Measurements from ENCODE around the gene SPTLC2.
"Not testable (repeated sequence)": the region's sequence is repeated elsewhere in the genome, so short reads cannot be mapped to it uniquely, and the experiment has no call there.

The SPTLC2 gene

DNA sequence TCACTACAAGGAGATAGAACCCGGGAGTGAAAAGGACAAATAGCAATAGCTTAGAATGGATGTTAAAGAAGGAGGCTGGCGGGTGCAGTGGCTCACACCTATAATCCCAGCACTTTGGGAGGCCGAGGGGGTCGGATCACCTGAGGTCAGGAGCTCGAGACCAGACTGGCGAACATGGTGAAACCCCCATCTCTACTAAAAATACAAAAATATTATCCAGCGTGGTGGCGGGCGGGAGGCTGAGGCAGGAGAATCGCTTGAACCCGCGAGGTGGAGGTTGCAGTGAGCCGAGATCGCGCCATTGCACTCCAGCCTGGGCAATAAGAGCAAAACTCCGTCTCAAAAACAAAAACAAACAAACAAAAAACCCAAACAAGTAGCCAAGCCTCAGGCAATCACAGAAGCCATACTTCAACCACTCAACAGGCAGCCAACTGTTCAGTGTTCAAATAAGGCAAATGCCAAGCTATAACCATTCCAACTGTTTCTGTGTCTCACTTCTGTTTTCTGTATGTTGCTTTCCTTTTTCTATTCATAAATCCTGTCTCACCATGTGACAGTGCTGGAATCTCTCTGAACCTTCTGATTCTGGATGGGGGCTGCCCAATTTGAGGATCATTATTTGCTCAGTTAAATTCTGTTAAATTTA is 3.9 kb upstream of the SPTLC2 start:
- no peak for DNase-seq

DNA sequence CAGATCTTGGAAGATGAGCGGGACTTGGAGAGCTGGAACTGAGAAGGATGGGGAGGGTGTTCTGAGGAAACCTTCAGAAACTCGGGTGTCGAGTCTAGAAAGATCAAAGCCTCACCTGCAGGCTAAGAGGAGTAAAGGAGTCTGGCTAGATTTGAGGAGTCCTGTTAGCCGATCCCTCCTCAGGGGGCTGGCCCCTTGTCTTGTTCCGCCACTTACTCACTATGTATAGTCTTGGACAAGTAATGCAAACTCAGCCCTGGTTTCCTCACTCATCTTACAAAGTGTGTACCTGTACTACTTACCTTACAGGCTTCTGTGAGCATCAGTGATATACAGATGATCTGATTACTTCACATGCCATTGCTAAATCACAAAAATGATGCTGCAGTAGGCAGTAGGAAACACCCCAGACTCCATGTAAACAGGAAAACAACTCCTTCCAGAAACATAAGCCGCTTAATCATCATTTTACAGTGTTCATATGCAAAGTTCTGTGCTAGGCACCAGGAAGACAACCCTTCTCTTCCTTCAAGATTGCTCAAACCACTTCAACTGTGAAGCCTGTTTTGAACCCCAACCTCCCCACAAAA is 2.0 kb upstream of the SPTLC2 start:
- no peak for DNase-seq

DNA sequence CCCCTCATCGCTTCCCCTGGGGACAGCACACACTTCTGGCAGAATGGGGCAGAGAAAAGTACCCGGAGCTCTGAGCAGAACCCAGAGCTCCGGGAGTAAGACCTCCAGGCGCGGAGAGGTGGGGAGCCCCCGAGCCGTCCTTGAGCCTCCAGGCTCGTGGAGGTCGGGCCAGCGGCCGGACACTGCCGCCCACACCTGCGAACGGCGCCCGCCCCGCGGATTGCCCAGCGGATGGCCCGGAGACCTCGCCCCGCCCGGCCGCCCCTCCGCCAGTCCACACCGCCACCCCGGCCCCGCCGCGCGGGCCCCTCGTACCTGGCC is 344 bp downstream of the SPTLC2 start:
- no peak for DNase-seq

DNA sequence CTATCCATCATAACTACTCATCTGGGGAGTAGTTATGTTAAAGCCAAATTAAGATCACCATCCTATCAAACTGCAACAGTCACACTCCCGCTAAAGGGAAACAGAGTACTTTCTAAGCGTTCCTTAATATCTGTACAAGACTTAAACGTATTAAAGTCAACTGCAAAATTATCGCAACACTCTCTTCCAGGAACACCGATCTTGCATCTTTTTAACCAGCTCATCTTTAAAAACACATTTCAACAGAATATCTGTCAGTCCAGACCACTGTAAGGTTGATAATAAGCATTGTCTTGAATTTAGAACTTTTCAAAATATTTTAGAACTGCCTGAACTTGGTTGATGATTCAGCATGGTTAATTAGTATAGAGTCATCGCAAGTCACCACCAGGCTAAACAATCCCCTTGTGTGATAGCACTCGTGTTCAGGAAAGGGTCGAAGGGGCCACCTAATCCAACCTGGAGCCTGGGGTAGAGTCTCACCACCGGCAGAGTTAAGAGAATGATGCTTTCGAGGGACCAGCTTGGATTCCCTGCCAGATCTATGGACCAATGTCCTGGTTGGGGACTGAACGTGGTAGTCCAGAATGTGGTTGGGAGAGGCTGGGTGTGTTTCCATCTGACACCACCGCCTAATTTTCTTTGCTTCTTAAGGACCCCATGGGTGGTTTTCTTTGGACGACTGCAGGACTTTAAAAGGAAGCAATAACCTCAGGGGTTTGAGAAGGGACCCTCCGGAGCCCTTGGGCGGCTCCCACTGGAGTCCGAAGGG is 890 bp downstream of the SPTLC2 start:
- peak; percentile 46 for DNase-seq

DNA sequence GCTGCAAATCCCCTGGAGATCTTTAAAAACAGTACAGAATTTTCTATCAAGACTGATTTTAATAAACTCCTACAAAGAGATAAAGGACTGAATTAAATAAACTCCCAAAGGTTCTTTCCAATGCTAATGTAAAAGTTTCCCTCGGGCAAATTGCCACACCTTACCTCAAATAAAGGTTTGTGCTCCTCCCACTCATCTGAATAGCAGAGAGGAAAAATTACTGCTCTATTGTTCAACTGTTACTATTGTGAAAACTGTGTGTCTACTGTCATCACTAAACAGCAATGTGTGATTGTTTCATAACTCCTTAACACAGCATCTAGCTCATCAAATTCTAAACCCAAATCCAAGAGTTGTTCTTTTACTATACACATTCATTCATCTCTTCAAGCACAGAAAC is 3.2 kb downstream of the SPTLC2 start:
- no peak for DNase-seq

DNA sequence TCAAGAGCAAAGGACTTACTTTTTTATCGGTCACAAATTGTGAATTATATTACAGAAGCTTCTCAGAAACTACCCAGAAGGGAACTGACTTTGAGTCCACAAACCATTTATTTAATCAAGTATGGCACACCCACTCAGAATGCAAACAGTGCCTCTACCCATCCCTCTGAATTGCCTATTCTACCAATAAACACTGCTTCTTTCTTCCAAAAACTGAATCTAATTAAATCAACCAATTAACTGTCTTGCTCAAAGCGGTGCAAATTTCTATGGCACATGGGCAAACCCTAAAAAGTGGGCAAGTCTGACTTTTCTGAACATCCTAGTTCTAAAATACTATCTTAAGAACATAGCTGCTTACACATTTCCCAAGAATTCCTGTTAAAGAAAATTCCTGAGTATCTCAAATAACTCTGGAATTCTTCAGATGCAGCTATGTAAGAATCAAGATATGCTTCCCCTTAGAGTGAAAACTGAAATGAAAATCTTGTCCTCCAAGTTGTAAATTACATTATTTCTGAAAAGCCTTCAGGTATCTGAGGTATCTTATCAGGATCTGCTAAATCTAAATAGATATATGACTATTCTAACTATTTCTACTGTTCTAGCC is 4.3 kb downstream of the SPTLC2 start:
- DNase-seq = peak; percentile 78

DNA sequence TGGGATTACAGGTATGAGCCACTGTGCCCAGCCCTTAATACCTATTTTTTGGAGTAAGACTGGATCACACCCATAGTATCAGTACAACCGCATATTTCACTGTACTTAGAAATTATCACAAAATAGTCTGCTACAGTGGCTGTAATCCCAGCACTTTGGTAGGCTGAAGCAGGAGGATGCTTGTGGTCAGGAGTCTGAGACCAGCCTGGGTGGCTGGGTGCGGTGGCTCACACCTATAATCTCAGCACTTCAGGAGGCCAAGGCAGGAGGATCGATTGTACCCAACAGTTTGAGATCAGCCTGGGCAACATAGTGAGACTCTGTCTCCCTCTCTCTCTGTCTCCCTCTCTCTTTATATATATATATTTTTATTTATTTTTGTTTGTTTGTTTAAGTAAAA is 5.9 kb downstream of the SPTLC2 start:
- DNase-seq = no peak

DNA sequence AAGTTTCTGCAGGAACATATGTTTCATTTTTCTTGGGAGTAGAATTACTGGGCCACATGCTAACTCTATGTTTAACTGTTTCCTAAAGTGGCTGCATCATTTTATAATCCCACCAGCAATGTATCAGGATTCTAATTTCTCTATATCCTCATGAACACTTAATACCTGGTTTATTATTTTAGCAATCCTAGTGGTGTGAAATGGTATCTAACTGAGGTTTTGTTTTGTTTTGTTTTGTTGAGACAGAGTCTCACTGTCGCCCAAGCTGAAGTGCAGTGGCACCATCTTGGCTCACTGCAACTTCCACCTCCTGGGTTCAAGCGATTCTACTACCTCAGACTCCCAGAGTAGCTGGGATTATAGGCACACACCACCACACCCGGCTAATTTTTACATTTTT is 6.5 kb downstream of the SPTLC2 start:
- no peak for DNase-seq

DNA sequence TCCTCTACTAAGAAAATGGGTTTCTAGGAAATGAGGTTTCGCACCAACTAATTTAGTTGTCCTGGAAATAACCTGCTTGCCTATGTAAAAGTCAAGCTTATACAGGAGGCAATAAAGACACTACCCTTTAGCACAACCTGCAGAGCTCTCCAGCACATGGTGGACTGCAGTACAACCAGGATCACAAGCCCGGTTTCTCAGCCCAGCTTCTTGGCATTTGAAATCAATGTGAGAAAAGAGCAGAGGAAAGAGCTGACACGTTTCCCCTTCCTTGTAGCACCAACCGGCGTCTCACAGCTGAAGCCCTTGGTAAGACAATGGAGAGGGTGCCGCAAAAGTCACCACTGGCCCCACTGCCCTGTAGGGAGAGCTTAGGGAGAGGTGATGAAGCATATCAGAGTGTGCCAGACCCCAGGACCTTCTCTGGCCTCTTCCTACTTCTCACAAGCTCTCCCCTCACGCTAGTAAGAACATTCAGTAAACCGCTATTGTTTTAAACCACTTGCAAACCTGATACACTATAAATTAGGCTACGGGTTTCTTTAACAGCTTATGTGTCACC is 8.6 kb downstream of the SPTLC2 start:
- no peak for DNase-seq

DNA sequence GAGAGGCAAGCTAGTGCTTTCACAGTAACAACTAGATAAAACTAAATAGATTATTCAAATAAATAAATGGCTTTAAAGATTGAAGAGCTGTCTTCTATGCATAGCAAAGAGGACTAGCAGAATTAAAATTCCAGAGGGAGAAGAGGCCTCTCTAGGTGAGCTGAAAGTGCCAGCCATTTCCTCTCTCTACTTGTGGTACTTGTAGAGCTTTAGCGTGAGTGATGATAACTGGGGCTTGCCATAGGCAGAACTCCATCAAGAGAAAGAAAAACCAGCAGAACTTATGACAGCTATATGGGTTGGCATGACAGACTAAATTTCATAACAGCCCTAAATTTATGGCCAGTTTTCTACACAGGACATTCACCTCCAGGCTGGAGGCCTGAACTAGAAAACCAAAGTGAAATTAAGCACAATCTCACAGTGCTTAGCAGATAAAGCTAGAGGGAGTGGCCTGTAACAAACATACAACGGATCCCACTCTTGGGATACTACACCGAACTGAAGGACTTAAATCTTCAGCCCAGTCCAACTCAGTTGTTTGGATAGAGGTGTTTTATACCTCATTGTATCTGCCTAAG is 11.0 kb downstream of the SPTLC2 start:
- DNase-seq = no peak

DNA sequence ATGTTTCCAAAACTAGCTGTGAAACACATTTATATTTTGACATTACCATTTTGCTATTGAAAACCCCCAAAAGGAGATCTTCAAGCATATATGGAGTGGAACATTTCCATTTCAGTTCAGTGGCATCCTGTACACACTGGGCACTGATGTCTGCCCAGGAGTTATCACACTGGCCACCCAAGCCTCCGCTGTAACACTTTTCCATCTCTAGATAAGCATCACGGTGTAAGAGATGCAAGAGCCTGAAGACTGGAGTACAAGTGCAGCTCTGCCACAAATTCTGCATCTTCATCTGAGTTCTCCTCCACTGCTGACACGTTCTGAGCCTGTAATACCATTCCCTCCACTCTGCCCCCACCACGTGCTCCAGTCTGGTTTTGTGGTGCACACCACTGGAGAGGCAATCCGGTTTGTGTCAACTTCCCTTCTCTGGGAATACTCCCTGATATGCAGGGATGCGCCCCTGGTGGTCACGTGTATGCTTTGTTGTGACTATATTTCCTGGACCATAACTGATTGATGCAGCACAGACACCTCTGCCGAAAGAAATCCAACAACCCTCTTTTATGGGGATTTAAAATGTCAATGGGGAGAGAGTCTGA is 12.7 kb downstream of the SPTLC2 start:
- DNase-seq = no peak

DNA sequence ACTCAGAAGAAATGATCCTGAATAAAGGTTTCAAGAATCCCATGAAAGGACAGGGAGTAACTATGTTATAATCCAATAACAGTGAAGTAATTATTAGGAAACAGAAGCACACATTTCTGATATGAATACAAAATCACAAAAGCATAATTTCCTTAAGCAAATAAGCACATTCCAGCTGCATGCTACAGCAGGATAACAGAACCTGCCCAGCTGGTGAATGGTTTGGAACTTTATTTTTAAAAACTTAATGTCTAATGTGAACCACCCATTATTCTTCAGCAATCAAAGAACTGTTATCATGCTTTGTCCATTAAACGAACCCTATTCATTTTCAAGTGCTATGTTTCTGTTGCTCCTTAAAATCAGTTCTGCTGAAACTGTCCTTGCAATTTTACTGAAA is 13.4 kb downstream of the SPTLC2 start:
- DNase-seq = no peak

DNA sequence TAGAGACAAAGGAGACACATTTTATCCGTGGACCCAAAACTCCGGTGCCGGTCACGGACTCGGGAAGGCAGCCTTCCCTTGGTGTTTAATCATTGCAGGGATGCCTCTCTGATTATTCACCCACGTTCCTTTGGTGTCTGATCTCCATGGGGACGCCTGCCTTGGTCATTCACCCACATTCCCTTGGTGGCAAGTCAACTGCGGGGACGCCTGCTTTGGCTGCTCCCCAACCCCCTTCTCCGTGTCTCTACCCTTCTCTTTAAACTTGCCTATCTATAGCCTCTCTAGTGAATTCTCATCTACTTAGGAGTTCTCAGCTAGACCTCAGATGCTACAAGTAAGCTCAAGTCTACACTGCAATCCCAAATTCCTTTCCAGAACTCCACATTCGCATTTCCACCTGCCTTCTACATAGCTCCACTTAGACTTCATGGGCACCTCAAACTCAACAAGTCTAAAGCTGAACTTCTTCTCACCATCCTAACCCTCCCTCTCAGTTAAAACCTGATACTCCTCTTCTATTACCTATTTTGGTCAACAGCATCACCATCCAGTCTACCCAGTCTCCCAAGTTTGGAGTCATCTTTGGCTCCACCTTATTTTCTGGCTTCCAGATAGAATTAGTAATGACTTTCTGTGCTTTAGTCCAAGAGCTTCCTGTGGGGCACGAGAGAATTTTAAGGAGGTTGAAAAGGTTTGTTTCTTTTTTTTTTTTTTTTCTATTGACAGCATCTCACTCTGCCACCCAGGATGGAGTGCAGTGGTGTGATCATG is 14.4 kb downstream of the SPTLC2 start:
- DNase-seq = peak; percentile 43

DNA sequence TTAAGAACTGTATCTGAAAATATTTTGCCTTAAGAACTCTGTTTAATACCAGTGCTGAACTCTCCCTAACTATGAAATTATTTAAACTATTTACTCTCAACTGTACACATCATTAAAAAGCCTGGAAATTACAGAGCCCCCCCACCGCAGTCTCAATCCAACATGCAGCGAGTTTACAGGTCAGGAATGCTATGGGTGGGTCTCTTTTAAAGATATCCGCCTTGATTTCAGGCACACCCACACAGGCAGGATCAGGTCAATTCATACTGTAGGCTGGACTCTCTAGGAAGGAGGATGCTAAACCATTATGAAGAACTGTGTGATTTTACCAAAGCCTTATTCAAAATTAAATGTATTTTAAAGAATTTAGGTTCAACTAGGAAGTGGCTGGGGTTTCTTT is 16.5 kb downstream of the SPTLC2 start:
- DNase-seq = peak; percentile 51

DNA sequence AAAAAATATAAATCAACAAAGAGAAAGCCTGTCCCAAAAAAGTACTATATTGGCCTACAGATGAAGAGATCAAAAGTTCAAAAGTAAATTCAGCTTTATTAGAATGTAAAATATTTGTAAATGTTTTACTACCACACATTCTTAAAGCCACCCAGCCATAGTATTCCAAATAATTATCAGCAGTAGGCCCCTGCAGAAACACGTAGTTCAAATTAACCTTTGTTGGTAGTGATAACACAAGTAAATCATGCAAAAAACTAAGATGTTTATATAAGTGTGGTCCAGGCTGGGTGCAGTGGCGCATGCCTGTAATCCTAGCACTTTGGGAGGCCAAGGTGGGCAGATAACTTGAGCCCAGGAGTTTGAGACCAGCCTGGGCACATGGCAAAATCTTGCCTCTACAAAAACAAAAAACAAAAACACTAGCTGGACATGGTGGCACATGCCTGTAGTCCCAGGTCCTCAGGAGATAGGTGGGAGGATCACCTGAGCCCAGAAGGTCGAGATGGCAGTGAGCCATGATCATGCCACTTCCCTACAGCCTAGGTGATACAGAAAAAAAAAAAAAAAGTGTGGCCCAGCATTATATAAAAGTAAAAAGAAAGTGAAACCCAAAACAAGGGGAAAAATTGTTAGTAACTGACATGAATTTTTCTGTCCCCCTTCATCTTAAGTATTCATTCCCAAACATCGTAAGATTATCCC is 17.9 kb downstream of the SPTLC2 start:
- DNase-seq = no peak

DNA sequence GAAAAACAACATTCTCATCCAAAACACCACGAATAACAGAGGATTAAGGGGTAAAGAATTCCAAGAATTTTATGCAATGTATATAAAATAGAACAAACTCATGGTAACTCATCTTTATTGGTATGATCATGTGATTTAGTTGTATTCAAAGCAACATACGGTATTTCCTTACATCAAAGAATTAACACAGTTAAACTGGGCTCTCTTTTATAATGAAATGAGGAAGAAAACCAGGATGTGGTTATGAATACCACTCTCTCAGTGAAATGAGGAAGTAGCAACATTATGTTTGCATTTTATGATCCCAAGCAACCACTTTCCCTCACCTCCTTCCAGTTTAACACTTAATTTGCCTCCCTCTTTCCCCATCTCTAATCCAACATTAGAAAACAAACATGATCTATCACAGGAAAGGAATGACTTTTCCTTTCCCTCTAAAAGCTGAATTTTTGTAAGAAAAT is 22.9 kb downstream of the SPTLC2 start:
- peak; percentile 59 for DNase-seq

DNA sequence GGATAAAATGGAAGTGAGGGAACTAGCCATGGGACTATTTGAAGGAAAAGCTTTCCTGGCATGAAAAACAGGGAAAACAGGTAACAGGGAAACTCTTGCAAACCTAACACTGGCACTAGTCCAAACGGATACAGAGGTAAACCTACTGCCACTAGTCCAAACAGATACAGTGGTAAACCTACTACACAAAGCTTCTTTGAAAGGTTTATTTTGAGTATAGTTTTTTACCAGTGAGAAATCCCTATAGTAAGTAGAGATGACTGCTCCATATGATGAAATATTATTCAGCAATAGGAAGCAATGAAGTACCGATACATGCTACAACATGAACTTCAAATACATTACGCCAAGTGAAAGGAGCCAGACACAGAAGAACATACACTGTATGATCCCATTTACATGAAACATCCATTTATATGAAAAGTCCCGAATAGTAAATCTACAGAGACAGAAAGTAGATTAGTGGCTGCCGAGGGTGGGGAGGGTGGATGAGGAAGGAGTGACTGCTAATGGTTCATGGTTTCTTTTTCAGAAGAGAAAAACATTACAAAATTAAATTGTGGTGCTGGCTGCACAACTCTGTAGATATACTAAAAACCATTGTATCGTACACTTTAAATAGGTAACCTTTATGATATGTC is 25.5 kb downstream of the SPTLC2 start:
- no peak for DNase-seq

DNA sequence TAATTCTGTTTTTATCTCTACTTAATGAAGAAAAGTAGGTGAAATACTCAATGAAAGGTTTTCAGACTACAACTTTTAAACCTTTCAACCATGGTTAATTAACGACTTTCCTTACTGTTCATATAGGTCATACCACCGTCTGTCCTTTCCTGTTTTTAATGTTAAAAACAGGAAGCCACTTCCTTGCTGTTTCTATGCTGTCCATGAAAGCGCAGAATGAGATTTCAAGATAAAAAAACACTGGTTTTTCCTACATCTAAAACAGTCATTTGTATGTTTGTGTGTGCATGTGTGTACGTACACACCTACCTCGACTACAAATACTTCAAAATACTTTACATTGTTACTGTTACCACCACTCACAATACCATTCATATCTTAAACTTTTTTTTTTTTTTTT is 27.3 kb downstream of the SPTLC2 start:
- no peak for DNase-seq

DNA sequence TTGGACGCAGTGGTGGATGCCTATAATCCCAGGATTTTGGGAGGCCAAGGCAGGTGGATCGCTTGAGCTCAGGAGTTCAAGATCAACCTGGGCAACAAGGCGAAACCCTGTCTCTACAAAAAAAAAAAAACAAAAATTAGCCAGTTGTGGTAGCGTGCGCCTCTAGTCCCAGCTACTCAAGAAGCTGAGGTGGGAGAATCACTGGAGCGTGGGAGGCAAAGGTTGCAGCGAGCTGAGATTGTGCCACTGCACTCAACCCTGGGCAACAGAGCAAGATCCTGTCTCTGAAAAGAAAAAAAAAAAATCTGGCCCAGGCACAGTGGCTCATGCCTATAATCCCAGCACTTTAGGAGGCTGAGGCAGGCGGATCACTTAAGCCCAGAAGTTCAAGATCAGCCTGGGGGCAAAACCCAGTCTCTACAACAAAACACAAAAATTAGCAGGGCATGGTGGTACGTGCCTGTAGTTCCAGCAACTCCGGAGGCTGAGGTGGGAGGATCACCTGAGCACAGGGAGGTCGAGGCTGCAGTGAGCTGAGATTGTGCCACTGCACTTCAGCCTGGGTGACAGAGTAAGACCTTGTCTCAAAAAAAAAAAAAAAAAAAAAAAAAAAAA is 27.9 kb downstream of the SPTLC2 start:
- DNase-seq = not testable (repeated sequence)

DNA sequence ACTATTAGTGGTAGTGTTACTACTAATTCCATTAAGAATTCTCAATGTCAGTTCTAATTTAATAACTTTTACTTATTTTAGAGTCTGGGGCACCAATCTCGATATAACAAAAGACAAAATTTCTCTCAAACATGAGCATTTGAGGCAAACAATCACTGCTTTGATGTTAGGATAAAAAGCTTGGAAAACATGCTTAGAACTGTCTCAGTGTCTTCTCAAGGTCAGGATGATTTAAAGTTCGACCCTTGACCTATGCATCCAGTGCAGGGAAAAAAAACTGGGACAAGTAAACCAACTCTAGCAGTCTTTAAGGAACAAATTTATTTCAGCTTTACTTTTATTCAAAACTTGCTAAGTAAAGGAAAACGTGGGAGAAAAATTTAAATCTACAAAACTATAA is 31.1 kb downstream of the SPTLC2 start:
- DNase-seq = no peak

Data from EL (cell line).